HAP-1 (cell line): Measurements from ENCODE around the gene CCL26.
"Not testable (repeated sequence)": the region's sequence is repeated elsewhere in the genome, so short reads cannot be mapped to it uniquely, and the experiment has no call there.

ENCODE experiments used
- DNase-seq, 2 experiments: peaks; one replicate each; pipeline ENCODE4 v3.0.0-alpha.2; 2016 to 2020; ENCODE audit warnings: low spot score in 2 of 2
- H3K27me3 ChIP-seq: fragments of 250-450 bp; sonication (Bioruptor Pico); 2 replicates; pipeline ENCODE4 v1.5.1; 2020; ENCODE audit warnings: low read depth, mild to moderate bottlenecking, moderate library complexity
- H3K36me3 ChIP-seq: fragments of 250-450 bp; sonication (Bioruptor Pico); replicated peaks from 2 replicates; pipeline ENCODE4 v1.5.1; 2020; ENCODE audit warnings: mild to moderate bottlenecking
- H3K4me1 ChIP-seq: fragments of 250-450 bp; sonication (Bioruptor Pico); 2 replicates; pipeline ENCODE4 v1.5.1; 2020; ENCODE audit warnings: mild to moderate bottlenecking
- H3K4me3 ChIP-seq: fragments of 250-450 bp; sonication (Bioruptor Pico); 2 replicates; pipeline ENCODE4 v1.5.1; 2020; ENCODE audit warnings: mild to moderate bottlenecking, moderate library complexity
- H3K9me3 ChIP-seq: fragments of 250-450 bp; sonication (Bioruptor Pico); 2 replicates; pipeline ENCODE4 v1.5.1; 2020; ENCODE audit warnings: mild to moderate bottlenecking, moderate library complexity
- in situ Hi-C: fragments of 300-500 bp; cut with MboI; formaldehyde crosslinking; loops from 3 replicates; pipeline ENCODE4 v1.14.3; 2020; ENCODE audit warnings: low sequenced_read_pairs, inconsistent platforms, mixed read lengths

CCL26 gene

DNA sequence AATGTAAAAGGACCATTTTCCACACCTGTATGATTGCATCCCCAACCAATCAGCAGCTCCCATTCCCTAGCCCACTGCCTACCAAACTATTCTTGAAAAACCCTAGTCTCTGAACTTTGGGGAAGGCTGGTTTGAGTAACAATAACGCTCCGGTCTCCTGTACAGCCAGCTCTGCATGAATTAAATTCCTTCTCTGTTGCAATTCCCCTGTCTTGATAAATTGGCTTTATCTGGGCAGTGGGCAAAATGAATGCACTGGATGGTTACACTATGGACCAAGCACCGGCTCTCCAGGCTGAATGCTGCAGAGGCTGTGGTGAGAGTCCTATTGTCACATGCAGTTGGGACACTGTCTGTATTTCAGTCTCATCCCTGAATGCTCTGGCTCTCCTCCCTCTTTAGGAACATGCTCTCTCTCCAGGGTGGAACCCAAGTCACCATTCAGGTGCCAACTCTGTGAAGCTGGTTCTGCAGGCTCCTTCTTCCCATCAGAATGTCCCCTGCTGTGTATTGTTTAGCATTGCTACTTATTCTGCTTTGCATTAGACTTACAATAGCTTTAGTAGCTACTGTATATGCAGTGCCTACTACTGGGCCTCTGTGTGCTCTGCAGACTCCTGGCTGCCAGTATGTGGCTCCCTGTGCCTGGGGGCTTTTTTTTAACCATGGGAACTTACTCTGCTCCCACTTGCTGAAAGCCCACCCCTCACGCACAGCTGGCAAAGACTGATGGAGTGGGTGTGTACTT is 34.7 kb upstream of the CCL26 start:
- in situ Hi-C loops = no loop called here
- peaks cover 7% of the 10 kb centered on the region; the same call in 1 of the 2 replicates for H3K9me3 ChIP-seq
- H3K36me3 ChIP-seq = no peaks in the 10 kb centered on the region
- no peak overlapping the region for H3K4me3 ChIP-seq
- no peaks in the 10 kb centered on the region for H3K4me1 ChIP-seq
- no peaks in the 10 kb centered on the region for H3K27me3 ChIP-seq
- no peak for DNase-seq

DNA sequence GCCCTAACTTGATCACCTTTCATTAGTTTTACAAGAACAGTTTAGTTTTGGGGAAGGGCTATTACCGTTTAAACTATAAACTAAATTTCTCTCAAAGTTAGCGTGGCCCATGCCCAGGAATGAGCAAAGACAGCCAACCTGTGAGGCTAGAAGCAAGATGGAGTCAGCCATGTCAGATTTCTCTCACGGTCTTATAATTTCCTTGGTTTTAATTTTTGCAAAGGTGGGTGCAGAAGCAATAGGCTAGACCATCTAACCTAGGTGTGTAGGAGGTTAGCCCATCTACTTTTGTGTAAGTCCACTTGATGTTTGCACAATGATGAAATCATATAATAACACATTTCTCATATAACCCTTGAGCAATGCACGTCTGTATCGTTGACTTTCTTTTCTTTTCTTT is 32.7 kb upstream of the CCL26 start:
- no peak overlapping the region for H3K4me3 ChIP-seq
- H3K36me3 ChIP-seq = no peaks in the 10 kb centered on the region
- H3K9me3 ChIP-seq = peaks cover 7% of the 10 kb centered on the region; the same call in 1 of the 2 replicates
- in situ Hi-C loops = no loop called here
- no peak for DNase-seq
- H3K27me3 ChIP-seq = no peaks in the 10 kb centered on the region
- no peaks in the 10 kb centered on the region for H3K4me1 ChIP-seq

DNA sequence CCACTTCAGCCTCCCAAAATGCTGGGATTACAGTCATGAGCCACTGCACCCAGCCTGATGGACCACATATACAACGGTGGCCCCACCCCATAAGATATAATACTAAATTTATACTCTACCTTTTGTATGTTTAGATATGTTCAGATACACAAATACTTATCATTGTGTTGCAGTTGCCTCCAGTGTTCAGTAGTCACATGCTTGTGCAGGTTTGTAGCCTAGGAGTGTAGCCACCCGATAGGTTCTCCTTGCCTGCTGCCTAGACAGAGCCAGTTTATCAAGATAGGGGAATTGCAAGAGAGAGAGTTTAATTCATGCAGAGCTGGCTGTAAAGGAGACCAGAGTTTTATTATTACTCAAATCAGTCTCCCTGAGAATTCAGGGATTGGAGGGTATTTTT is 32.0 kb upstream of the CCL26 start:
- no peak overlapping the region for H3K4me3 ChIP-seq
- no peak for DNase-seq
- peaks cover 7% of the 10 kb centered on the region; the same call in 1 of the 2 replicates for H3K9me3 ChIP-seq
- H3K4me1 ChIP-seq = no peaks in the 10 kb centered on the region
- H3K27me3 ChIP-seq = no peaks in the 10 kb centered on the region
- in situ Hi-C loops = no loop called here
- no peaks in the 10 kb centered on the region for H3K36me3 ChIP-seq

DNA sequence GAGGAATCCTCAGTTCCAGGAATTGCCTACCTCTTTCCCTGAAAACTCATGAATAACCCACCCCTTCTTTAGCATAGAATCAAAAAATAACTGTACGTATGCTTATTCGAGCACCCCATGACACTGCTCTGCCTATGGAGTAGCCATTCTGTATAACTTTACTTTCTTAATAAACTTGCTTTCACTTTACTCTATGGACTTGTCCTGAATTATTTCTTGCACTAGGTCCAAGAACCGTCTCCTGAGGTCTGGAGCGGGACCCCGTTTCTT is 30.5 kb upstream of the CCL26 start:
- DNase-seq = no peak
- Histone ChIP-seq H3K4me3 (no peak overlapping the region), H3K4me1 (no peaks in the 10 kb centered on the region), H3K27me3 (no peaks in the 10 kb centered on the region), H3K9me3 (peaks cover 7% of the 10 kb centered on the region; the same call in 1 of the 2 replicates), H3K36me3 (no peaks in the 10 kb centered on the region)
- in situ Hi-C loops = no loop called here

DNA sequence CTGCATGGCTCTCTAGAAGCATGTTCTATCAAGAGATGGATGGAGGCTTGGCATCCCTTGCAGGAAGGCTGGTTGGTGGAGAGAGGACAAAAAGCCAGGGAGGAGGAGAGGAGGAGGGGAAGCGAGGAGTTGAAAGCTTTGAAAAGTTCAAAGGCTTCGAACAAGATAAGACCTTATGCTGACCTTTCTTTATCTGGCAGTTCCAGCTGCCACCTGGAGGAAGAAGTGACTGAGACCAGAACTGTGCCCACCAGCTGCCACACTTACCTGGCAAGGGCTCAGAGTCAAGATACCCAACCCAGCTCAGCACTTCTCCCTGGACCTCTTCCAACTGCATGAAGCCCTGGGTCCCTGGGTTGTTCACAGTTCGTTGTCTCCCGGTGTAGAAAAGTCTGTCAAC is 26.8 kb upstream of the CCL26 start:
- Histone ChIP-seq H3K36me3 (no peaks in the 10 kb centered on the region), H3K4me1 (no peaks in the 10 kb centered on the region), H3K4me3 (no peak overlapping the region), H3K27me3 (no peaks in the 10 kb centered on the region), H3K9me3 (no peaks in the 10 kb centered on the region)
- no peak for DNase-seq
- in situ Hi-C loops = no loop called here

DNA sequence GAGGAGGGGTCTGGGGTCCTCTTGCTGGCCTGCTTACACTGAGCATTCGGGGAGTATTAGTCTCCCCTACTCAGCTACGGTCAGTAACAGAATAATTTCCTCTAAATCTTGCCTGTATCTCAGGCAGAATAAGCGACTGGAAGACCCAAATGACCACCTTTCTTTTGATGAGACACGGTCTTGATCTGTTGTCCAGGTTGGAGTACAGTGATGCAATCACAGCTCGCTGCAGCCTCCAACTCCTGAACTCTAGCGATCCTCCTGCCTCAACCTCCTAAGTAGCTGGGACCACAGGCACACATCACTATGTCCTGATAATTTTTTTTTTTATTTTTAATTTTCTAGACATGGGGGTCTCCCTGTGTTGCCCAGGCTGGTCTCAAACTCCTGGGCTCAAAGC is 24.4 kb upstream of the CCL26 start:
- Histone ChIP-seq H3K9me3 (no peaks in the 10 kb centered on the region), H3K4me1 (no peaks in the 10 kb centered on the region), H3K27me3 (no peaks in the 10 kb centered on the region), H3K36me3 (no peaks in the 10 kb centered on the region), H3K4me3 (no peak overlapping the region)
- in situ Hi-C loops = no loop called here
- no peak for DNase-seq

DNA sequence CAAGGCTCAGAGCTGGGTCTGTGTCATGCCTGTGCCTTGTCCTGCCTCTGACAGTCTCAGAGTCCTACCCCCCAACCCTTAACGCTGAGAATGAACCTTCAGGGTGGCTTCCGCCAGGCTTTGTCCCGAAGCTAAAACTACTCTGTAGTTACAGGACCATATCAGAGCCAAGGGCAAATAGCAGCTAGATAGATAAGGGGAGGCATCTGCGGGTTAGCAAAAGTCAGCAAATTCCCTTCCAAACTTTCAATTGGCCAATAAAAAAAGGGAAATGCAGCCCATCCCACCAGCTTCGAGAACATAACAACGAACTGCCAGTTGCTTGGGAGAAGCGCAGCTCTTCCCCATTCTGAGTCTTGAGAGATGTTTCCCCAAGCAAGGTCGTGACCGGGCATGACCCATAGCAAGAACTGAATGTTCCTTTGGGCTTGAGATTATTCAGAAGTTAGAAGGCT is 23.8 kb upstream of the CCL26 start:
- DNase-seq = no peak
- H3K4me3 ChIP-seq = no peak overlapping the region
- in situ Hi-C loops = no loop called here

DNA sequence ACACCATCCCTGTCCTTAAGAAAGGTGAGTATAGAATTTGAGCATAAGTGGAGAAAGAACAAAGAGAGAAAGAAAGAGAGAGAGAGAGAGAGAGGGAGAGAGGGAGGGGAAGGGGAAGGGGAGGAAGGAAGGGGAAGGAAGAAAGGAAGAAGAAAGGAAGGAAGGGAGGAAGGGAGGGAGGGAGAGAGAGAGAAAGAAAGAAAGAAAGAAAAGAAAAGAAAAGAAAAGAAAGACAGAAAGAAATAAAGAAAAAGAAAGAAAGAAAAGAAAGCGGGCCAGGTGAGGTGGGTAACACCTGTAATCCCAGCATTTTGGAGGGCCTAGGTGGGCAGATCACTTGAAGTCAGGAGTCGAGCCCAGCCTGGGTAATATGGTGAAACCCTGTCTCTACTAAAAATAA is 21.7 kb upstream of the CCL26 start:
- in situ Hi-C loops = no loop called here
- Histone ChIP-seq H3K4me1 (no peaks in the 10 kb centered on the region), H3K36me3 (no peaks in the 10 kb centered on the region), H3K27me3 (no peaks in the 10 kb centered on the region), H3K9me3 (no peaks in the 10 kb centered on the region), H3K4me3 (no peak overlapping the region)
- DNase-seq = no peak

More for the DNA sequence above, 23.8 kb upstream of the CCL26 start:
- no peaks in the 10 kb centered on the region for H3K27me3 ChIP-seq
- no peaks in the 10 kb centered on the region for H3K9me3 ChIP-seq
- H3K36me3 ChIP-seq = no peaks in the 10 kb centered on the region
- no peaks in the 10 kb centered on the region for H3K4me1 ChIP-seq

DNA sequence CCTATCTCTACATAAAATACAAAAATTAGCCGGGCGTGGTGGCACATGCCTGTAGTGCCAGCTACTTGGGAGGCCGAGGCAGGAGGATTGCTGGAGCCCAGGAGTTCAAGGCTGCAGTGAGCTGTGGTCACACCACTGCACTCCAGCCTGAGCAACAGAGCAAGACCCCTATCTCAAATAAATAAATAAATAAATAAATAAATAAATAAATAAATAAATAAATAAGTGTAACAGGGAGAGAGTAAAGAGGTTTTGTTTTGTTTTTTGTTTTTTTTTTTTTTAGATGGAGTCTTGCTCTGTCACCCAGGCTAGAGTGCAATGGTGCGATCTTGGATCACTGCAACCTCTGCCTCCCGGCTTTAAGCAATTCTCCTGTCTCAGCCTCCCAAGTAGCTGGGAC is 20.6 kb upstream of the CCL26 start:
- H3K36me3 ChIP-seq, H3K27me3 ChIP-seq, H3K4me3 ChIP-seq, in situ Hi-C loops, DNase-seq, H3K9me3 ChIP-seq, H3K4me1 ChIP-seq: not testable (repeated sequence)

DNA sequence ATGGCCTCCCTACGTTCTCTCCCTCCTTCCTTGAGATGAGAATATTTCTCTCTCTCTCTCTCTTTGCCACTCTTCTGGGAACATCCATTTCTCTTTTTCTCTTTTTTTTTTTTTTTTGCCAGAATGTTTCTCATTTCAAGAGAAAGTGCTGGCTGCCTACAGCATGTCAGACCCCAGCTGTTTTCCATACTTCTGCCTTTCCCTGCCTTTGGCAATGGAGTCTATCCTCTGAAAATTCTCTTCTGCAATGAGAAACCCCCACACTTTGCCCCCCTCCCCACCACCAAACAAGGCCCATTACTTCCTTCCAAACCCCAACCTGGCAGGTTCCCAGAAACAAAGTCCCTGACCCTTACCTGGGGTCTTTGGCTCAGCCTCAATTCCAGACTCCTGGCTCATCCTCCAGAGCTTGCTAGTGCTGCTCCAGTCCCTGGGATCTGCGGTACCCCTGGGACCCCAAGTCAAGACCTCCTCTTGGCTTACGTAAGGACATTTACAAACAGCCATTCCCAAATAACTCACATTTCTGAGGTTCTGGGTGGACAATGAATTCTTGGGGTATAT is 17.4 kb upstream of the CCL26 start:
- no peaks in the 10 kb centered on the region for H3K4me1 ChIP-seq
- H3K36me3 ChIP-seq = no peaks in the 10 kb centered on the region
- H3K4me3 ChIP-seq = no peak overlapping the region
- no peaks in the 10 kb centered on the region for H3K27me3 ChIP-seq
- in situ Hi-C loops = no loop called here
- H3K9me3 ChIP-seq = no peaks in the 10 kb centered on the region
- no peak for DNase-seq

DNA sequence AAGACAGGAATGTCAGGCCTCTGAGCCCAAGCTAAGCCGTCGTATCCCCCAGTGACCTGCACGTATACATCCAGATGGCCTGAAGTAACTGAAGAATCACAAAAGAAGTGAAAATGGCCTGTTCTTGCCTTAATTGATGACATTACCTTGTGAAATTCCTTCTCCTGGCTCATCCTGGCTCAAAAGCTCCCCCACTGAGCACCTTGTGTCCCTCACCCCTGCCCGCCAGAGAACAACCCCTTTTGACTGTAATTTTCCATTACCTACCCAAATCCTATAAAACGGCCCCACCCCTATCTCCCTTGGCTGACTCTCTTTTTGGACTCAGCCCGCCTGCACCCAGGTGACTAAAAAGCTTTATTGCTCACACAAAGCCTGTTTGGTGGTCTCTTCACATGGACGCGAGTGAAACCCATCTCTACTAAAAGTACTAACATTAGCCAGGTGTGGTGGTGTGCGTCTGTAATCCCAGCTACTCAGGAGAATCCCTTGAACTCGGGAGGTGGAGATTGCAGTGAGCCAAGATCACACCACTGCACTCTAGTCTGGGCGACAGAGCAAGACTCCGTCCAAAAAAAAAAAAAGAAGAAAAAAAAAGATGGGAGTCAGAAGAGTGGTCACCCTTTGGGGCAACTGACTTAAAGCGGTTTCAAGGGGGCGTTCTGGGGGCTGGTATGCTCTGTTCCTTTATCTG is 16.3 kb upstream of the CCL26 start:
- DNase-seq, H3K27me3 ChIP-seq, H3K4me1 ChIP-seq, H3K9me3 ChIP-seq, H3K36me3 ChIP-seq, in situ Hi-C loops, H3K4me3 ChIP-seq: not testable (repeated sequence)

DNA sequence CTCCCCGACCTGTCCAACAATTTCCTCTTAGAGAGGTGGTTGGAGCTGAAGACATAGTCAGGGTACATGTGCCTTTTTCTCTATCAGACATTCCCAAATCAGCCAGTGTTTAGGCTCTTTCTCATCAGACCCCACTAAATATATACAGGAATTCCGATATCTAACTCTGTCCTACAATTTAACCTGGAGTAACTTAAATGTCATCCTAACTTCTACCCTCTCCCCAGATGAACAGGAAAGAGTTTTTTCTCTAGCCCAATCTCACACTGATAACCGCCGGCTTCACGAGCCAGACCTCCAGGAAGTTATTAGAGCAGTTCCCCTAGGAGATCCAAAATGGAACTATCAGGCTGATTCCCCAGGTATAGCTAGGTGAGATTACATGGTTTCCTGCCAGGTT is 11.0 kb upstream of the CCL26 start:
- in situ Hi-C loops, H3K4me3 ChIP-seq, H3K27me3 ChIP-seq, H3K4me1 ChIP-seq, DNase-seq, H3K9me3 ChIP-seq, H3K36me3 ChIP-seq: not testable (repeated sequence)

DNA sequence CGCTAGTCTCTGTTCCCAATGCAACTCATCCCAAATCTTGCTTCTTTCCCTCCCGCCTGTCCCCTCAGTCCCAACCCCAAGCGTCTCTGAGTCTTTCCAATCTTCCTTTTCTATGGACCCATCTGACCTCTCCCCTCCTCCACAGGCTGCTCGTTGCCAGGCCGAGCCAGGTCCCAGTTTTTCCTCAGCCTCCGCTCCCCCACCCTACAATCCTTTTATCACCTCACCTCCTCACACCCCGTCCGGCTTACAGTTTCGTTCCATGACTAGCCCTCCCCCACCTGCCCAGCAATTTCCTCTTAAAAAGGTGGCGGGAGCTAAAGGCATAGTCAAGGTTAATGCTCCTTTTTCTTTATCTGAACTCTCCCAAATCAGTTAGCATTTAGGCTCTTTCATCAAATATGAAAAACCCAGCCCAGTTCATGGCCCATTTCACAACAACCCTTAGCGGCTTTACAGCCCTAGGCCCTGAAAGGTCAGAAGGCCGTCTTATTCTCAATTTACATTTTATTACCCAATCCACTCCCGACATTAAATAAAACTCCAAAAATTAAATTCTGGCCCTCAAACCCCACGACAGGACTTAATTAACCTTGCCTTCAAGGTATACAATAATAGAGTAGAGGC is 8.7 kb upstream of the CCL26 start:
- H3K4me3 ChIP-seq, in situ Hi-C loops, H3K9me3 ChIP-seq, H3K36me3 ChIP-seq, DNase-seq, H3K27me3 ChIP-seq, H3K4me1 ChIP-seq: not testable (repeated sequence)

DNA sequence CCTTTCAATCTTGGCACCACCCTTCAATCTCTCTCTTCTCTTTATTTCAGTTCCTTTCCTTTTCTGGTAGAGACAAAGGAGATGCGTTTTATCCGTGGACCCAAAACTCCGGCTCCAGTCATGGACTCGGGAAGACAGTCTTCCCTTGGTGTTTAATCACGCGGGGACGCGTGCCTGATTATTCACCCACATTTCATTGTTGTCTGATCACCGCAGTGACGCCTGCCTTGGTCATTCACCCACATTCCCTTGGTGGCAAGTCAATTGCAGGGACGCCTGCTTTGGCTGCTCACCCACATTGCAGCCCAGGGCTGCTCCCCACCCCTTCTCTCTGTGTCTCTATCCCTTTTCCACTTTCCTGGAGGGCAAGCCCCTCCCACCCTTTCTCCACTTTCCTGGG is 7.5 kb upstream of the CCL26 start:
- DNase-seq, in situ Hi-C loops, H3K9me3 ChIP-seq, H3K27me3 ChIP-seq, H3K4me3 ChIP-seq, H3K36me3 ChIP-seq, H3K4me1 ChIP-seq: not testable (repeated sequence)
